Stimulated activated CD8-positive, alpha-beta memory T cell treated with anti-CD3 and anti-CD28 coated beads, Interleukin-4, amount 100 ng/mL, for 1 hour (primary cell): ENCODE data around the gene LRRC34.

Source experiments
- DNase-seq, 2 donors: peaks; one replicate each; pipeline ENCODE4 v3.0.0-alpha.2; 2020; ENCODE audit warnings: low read depth in 2 of 2, low spot score in 1 of 2

The LRRC34 gene

DNA sequence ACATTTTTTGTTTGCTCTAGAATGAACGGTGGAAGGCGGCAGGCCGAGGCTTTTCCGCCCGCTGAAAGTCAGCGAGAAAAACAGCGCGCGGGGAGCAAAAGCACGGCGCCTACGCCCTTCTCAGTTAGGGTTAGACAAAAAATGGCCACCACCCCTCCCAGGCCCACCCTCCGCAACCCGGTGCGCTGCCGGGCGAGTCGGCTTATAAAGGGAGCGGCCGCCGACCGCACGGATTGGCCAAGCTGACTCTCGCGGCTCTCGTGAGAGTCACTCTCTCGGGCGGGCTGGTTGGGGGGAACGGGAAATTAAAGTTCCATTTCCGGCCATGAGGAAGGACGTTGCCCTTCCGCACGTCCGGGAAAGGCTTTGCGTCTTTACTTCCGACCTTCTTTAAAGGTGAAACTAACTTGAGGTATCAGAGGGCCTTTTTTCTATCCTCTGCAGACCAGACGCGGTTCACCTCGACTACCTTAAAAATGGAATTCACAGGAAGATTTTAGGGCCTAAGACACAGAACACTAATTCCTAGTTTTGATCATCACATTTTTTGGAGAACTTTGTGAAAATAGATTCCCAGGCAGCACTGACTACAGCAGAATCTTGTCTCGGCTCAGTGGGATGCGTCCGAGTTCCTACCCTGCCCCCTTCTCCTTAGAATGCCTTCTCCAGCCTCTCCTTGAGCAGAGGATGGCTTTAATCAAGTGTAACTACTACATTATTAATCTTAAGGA, 47.7 kb downstream of the LRRC34 start, which contains the start of gene TERC:
Gene TERC (minus strand): TSS at position 179 of the 731 bp plus-strand sequence.
- DNase-seq, result peak; percentile 80 to 87

DNA sequence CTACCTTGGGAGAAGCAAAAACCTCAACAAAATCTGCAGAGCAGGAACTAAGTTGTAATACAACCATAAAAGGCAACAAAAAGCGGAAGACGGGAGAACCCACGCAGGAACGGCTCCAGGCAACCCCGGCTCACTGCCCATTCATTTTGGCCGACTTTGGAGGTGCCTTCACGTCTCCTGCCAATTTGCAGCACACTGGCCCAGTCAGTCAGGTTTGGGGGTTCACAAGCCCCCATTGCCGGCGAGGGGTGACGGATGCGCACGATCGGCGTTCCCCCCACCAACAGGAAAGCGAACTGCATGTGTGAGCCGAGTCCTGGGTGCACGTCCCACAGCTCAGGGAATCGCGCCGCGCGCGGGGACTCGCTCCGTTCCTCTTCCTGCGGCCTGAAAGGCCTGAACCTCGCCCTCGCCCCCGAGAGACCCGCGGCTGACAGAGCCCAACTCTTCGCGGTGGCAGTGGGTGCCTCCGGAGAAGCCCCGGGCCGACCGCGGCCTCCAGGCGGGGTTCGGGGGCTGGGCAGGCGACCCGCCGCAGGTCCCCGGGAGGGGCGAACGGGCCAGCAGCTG, 48.3 kb downstream of the LRRC34 start:
- peak; percentile 29 to 34 for DNase-seq

DNA sequence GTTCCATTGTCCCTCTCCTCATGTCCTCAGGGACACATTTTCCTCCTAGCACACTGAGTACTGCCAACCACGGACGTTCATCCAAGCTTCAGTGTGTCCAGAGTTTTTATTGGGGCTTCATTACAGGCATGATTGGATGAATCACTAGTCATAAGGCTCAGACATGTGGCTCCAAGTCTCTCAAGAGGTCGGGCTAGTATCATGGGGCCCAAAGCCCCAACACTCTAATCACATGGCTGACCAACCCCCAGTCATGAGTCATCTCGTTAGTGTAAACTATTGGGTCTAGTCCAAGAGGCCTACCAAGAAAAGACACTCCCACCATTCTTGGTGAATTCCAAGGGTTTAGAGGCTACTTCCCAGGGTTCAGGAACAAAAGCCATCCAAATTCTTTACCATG, 52.2 kb downstream of the LRRC34 start:
- no peak for DNase-seq

DNA sequence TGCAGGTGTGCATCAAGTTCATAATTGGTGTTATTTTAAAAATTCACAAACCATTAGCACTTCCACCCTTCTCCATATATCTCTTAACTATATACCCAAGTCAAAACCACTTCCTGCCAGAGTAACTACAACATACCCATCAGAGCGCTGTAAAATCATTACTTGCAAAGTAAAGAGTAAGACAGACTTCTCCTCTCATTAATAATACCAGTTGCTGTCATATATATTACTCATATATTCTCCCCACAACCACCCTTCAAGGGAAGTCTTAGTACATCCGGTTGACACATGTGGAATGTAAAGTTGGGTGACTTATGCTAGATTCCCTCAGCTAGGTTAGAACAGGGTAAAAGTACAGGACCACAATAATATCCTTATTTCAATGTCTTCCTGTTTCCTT, 53.4 kb downstream of the LRRC34 start:
- no peak for DNase-seq

DNA sequence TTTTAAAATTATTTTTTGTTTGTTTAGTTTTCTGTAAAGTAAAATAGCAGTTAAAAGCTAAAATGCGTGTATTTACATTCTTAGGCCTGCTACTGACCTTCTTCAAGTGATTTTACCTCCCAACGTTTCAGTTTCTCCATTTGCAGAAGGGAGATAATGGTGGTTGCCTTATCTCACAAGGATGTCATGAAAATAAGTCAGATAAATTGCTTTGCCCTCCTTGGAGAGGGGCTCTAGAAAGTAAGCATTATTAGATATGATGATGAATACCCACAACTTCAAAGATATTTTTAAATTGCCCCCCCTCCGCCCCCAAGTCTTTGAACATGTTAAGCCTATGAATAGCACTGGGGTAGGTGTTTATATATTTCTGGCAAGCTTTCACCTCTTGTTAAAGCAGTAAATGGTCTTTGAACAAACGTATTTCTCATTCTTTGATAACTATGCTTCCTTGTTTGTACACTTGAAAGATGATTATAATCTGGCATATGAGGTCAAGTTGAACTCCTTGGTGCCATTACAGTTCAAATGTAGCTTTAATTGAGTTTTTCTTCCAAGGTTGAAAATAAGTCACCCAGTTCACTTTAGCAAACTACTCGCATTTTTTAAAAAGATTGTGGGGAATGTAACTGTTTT, 54.2 kb downstream of the LRRC34 start:
- DNase-seq, result no peak

DNA sequence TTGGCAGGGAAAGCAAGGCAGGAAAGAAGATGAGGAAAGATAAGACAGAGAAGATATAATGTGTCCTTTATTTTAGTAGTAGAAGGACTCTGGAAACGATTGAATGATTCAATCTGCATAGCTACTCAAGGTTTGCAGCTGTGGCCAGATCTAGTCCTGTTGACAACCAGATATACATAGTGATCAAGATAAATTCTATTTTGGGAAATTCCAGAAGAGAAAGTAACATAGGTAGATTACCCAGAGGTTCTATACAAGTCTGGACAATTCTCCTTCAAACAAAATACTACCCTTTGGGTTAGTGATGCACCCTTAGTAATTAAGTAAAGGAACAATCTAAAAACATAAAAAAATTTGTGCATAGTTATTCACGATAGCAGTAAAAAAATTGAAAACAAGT, 57.2 kb downstream of the LRRC34 start:
- DNase-seq, result no peak

DNA sequence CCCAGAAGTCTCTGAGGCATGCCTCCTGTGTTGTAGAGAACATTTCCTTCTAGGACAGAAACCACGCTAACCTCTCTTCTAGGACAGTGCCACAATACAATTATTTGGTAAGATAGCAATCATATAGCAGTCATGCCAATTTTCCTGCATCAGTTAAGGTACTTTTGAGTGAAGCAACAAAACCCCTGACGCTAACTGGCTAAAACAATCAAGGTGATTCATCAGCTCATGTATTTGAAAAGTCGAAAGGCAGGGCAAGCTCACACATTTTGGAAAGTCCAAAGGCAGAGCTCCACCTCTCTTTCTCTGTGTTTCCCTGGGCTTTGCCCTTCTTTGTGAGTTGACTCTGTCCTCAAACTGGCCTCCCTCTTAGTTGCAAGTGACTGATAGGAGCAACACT, 58.0 kb downstream of the LRRC34 start:
- DNase-seq, result no peak

DNA sequence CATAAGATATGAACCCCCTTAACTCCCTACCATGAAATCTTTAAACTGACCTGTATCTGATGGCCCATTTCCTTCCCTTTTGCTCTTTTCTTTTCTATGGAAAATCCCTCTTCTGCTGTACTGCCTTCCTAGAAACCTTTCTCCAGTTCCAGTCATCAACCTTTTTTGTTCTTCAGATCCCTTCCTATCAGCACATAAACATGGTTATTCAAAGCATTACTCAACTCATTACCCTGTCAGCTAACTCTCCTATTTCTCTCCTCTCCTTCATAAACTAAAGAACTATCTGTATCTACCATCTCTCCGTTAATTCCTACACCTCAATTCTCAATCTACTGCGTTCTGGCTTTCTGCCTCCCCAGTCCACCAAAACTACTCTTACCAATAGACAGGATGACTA, 60.8 kb downstream of the LRRC34 start:
- no peak for DNase-seq

DNA sequence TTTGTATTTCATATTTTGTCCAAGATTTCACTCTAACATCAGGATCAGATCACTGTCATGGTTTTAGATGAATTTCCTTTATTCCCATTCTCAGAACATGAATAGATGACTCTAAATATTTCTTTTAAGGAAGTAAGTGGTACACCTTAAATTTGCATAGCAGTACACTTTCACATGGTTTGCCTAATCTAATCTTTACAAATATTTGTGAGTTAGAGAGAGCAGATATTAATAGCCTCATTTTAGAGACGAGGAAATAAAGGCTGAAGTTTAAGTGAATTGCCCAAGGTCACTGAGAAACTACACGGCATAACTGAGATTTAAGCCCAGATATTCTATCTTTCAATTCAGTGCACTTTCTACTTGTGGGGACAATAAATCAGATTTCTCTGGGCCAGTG, 62.0 kb downstream of the LRRC34 start:
- DNase-seq, result no peak

DNA sequence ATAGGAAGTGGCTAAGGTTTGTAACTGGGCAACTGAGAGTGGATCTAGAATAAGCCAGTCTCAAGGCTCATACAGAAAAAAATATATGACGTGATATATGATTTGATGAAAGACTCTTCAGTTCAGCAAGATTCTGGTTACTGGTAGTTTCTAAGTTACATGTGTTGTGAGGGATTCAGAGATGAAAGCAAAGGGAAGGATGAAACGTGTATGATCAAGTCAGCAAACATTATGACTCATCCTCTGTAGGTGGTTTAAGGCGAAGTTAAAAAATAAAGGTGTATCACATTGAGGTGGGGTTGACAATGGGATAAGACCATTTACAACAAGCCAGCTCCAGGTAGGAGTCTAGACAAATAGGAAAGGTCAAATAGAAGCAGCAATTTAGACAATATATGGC, 64.0 kb downstream of the LRRC34 start:
- DNase-seq, result no peak

DNA sequence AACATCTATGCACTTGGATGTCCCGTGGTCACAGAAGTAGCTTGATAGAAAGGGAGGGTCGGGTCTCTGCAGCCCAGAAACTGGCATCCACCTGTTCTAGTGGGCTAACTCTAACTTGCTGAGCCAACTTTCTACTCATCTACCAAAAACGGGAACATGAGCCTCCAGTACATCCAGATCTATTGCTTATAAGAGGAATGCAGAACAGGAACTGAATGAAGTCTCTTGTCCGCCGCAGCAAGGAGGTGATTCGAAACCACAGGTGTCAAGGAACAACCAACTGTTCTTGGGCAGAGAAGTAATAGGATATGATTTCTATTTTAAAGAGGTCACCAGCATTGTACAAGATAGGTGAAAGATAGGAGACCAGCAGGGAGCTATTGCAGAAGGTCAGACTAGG, 65.8 kb downstream of the LRRC34 start:
- no peak for DNase-seq

DNA sequence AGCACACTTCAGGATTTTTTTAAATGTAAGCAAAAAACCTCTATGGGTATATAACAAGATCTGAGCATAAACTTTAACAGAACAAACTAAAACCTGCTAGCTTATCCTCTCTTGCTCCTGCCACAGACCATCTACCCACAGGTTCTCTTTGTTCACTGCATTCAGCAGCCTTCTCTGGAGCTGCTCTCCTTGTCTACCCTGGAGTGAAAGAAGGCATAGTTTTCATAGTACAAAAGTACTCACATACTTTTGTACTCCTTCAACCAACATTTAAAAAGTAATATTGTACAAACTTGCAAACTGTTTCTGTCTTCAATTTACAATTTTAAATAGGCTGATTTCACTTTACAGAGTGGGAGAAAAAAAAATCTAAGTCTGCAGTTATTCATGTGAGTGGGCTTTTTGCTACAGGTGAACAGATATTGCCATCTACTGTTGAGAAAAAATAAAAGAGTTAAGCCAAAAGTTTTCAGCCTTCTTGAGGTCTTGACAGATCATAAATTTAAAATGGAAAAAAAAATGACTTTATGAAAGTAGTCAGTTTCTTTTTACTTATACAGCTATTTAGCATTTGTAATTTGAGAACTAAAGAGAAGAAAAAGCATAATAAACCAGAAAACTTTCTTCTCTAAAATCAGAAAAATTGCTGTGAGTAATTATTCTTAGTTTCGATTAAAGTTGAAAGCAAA, 68.2 kb downstream of the LRRC34 start:
- DNase-seq, result no peak
